Kidney tubule cell (primary cell): ENCODE data around the gene HTD2.

ENCODE experiments used
- DNase-seq: peaks from one replicate; pipeline ENCODE4 v3.0.0-alpha.2; 2018; ENCODE audit warnings: low spot score

HTD2 gene

GRCh38 chr3:58357402-58357801 lies 51.1 kb downstream of the HTD2 start:
- no peak for DNase-seq

DNA sequence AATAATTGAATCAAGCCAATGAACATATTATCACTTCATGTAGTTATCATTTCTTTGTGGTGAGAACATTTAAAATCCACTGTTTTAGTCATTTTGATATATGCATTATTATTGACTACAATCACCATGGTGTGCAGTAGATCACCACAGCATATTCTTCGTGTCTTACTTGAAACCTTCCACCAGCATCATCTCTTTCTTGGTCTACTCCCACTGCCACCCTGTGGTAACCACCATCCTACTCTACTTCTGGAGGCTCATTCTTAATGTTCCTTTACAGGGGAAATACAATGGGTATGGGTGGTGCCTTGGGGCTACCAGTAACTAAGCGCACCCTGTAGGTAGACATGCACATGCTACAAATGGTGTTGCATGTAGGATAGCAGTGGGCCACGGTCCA lies 51.8 kb downstream of the HTD2 start:
- DNase-seq: no peak

- no peak for DNase-seq
Observed at GRCh38 chr3:58358808-58359207, 52.5 kb downstream of the HTD2 start.

DNA sequence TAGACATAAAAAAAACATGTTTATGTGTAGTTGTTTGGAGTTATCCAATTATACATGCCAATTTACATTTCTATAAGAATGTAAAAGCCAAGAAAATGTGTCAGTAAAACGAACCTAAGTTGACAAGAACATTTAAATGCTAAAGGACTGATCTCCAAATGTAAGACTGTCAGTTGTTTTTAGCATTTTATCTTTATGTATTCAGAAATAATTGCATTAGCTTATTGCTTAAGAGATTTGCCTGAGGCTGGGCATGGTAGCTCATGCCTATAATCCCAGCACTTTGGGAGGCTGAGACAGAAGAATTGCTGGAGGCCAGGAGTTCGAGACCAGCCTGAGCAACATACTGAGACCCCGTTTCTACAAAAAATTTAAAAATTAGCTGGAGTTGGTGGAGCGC lies 53.3 kb downstream of the HTD2 start:
- DNase-seq: no peak

DNA sequence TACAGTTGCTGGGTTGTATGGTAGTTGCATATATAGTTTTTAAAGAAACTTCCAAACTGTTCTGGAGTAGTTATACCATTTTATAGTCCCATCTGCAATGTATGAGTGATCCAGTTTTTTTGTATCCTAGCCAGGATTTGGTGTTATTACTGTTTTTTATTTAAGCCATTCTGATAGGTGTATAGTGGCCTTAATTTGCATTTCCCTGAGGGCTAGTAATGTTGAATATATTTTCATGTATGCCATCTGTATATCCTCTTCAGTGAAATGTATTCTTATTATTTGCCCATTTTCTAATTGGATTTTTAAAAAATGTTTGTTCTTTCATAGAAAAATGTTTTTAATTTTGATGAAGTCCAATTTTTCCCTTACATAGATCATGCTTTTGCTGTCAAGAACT lies 55.5 kb downstream of the HTD2 start:
- DNase-seq: no peak

GRCh38 chr3:58366699-58367098 lies 60.4 kb downstream of the HTD2 start:
- no peak for DNase-seq

DNA sequence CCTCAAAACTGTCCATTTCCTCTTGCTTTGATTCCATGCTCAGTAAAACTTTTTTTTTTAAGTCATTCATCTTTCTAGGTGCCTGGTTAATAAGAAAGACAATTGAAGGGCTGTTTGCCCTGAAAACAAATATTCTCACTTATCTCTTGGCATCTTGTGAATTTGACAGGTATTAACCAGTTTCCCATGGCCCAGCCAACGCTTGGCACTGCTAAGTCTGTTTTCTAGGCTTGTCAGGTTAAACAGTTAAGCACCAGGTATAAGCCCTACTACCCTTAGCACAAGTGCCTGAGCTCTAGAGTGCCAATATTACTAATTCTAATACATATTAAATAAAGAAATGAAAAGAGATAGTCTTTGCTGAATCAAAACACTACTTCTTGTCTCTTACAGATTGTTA lies 62.7 kb downstream of the HTD2 start:
- DNase-seq: no peak
